ENCODE results near the gene NECAP2.

DNA sequence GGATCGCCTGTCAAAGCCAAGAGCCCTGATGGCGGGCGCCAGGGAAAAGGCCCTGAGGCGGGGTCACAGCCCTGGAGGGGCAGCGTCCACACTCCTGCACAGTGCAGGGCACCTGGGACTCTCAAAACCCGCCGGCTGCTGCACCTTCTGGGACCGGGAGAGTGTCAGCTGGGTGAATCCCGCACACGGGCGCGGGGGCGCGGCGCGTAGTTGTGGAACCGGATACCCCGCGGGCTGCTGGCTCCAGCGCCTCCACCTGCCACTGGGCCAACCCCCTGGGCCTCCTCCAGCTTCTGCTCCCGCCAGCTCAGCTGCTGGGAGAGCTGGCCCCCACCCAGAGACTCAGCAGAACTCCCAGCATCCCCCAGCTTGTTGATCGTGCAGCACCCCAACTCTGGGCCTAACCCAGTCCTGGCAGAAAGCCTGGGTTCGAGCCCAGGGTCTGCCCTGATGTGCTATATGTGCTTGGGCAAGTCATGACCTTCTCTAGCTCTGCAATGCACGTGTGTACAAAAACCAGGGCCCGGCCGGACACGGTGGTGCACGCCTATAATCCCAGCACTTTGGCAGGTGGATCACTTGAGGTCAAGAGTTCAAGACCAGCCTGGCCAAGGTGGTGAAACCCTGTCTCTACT, 33.8 kb downstream of the NECAP2 start:
- TF ChIP-seq, protein P1, sequence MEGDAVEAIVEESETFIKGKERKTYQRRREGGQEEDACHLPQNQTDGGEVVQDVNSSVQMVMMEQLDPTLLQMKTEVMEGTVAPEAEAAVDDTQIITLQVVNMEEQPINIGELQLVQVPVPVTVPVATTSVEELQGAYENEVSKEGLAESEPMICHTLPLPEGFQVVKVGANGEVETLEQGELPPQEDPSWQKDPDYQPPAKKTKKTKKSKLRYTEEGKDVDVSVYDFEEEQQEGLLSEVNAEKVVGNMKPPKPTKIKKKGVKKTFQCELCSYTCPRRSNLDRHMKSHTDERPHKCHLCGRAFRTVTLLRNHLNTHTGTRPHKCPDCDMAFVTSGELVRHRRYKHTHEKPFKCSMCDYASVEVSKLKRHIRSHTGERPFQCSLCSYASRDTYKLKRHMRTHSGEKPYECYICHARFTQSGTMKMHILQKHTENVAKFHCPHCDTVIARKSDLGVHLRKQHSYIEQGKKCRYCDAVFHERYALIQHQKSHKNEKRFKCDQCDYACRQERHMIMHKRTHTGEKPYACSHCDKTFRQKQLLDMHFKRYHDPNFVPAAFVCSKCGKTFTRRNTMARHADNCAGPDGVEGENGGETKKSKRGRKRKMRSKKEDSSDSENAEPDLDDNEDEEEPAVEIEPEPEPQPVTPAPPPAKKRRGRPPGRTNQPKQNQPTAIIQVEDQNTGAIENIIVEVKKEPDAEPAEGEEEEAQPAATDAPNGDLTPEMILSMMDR (IDR thresholded peaks at IDR 0.05): no peak
- TF ChIP-seq POLR2A (IDR thresholded peaks at IDR 0.05) (no peak), EP300 (IDR thresholded peaks at IDR 0.05) (no peak)

Measured in ovary (tissue), 3 donors.